Cardiac fibroblast (primary cell): ENCODE data around the gene CBY1.

Source experiments
- DNase-seq, 2 donors: peaks; one replicate each; pipeline versions ENCODE4 v3.0.0 to v3.0.0-alpha.2; 2010; ENCODE audit warnings: low read depth in 2 of 2
- H3K4me3 ChIP-seq, 2 donors: replicated peaks in 1 of 2; 1 replicate in 1 of 2; 2 replicates in 1 of 2; pipeline ENCODE4 v1.5.1; 2011; ENCODE audit warnings: low read depth in 2 of 2, low read length in 2 of 2, mild to moderate bottlenecking in 2 of 2, moderate library complexity in 1 of 2
- CTCF ChIP-seq: IDR thresholded peaks from one replicate; pipeline ENCODE4 v1.5.1; 2011; ENCODE audit warnings: low read depth, mild to moderate bottlenecking, low read length, inconsistent platforms

CBY1 gene

DNA sequence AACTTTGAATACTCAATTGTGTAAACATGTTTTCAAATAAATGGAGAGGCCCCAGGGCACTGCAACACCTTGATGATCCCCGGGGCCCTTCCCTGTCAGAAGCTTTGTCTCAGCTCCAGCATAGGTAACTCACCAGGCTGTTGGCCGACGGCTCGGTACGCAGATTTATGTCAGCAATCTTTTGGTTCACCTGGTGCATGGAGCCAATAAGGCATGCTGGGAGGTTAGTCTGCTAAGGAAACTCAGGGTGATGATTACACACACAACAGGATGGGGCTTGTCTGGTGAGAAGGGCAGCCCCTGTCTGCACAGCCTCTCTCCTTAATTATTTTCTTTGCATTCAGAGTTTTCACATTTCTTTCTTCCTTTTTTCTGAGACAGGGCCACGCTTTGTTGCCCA lies 11.0 kb upstream of the CBY1 start:
- H3K4me3 ChIP-seq = no peak overlapping the region
- no peak for DNase-seq
- no peak for TF ChIP-seq CTCF

DNA sequence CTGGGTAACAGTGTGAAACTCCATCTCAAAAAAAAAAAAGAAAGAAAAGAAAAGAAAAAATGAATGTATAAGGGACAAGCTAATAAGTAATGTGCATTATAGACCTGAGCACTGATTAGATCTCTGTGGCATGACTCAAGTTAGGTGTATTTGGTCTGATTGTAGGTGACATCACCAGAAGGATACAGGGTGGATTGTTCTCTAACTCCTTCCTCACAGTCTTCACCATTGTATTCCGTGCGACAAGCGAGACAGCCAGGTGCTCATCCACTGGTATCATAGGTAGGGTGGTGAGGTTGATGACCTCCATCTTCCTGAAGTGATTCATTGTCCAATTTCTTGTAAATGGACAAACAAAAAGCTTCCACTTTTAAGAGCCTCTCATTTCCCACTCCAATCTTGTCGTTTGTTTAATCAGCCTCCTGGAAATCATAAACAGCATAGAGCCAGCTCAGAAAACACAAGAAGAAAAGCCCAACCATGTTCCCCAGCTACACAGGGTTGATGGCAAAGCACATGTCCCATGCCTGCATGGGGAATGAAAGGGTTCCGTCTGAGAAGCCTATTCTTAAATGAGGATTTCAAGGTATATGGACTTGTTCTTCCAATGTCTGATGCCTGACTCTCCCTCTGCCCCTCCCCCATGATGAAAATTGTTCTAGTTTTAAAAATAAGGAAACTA lies 6.5 kb upstream of the CBY1 start:
- no peak for DNase-seq
- no peak for TF ChIP-seq CTCF
- H3K4me3 ChIP-seq = no peak overlapping the region

- H3K4me3 ChIP-seq = no peak overlapping the region
- TF ChIP-seq CTCF = no peak
- DNase-seq = no peak
Measured at GRCh38 chr22:38652859-38653258, 3.6 kb upstream of the CBY1 start.

DNA sequence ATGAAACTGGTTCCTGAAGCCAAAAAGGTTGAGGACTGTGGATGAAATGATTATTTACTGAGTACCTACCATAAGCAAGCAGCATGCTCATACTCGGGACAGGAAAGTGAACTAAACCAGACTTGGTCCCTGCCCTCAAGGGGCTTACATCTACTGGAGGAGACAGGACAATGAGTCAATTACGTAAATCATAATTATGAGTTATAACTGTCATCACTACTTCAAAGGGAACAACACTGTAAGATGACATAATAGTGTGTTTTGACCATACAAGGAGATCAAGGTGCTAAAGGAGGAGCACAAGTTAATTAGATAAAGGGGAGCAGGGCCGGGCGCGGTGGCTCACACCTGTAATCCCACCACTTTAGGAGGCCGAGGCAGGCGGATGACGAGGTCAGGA lies 2.7 kb upstream of the CBY1 start:
- no peak for DNase-seq
- TF ChIP-seq CTCF = no peak

DNA sequence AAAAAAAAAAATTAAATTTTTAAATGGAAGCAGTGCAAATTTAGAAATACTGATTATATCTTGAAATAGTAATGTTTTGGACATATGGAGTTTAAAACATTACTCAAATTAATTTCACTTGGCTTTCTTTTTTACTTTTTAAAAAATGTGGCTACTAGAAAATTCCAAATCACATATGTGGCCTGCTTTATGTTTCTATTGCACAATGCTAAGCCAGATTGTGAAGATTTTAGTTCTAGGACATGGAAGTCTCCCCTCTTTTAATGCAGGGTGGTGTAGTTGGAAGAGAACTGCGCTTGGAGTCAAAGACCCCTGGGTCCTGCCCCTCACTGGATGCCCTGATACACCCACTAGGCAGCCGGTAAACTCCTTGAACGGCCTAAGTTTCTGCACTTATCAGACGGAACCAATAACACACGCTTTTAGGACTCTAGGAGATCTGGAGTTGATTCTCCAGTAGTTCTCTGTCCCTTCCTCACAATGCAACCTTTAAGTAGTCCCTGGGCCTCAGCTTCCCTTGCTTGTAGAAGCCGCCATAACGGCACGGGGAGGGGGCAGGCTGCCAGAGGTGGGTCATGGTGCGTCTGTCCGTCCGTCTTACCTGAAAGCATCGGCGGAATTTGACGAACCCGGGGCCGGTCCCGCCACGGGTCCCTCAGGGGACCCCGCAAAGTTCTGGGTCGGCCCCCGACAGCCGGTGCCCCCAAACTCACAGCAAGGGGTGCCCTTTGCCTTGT lies 751 bp upstream of the CBY1 start:
- peak; percentile 15 to 22 for DNase-seq
- TF ChIP-seq CTCF = no peak
- peak overlapping the region; percentile 84 to 92 for H3K4me3 ChIP-seq

More for the DNA sequence above, 2.7 kb upstream of the CBY1 start:
- no peak overlapping the region for H3K4me3 ChIP-seq

DNA sequence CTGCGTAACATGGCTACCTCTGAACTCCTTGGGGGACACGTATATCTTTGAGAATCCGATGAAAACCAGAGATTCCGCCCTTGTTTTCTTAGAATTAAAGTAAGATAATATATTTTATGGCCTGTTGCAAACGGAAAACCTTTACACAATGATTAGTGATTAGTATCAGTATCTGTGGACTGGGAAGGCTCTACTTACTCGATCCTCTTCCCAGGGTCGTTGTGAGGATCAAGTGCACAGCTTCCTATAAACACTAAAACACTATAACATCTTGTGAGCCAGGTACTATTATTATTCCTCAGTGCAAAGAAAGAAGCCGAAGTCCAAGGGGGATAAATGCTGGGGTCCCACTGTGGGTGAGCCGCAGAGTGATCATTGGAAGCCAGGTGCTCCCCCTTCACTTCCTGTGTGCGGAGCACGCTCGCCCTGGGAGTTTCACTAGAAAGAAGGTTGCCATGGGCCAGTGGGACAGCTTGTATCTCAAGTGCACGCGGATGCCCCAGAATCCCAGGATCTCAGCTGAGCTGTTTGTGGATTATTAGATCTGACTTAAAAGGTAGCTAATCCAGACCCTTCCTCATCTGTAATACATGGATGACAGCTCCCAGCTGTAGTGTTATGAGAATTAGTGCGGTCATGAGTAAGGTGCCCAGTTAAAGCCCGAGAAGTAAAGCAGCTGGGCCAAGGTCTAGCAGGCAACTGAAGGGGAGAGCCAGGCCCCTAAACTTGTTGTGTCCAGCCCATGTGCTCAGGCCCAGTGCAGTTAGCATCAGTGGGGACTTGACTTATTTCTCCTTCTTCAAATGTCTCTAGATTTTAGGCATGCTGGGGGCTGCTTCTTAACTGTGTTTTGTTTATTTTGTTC lies 839 bp downstream of the CBY1 start:
- peak; percentile 10 to 12 for DNase-seq
- TF ChIP-seq CTCF = no peak
- H3K4me3 ChIP-seq = peak overlapping the region; percentile 84 to 92
